ENCODE measurements around the gene GNB2.
"Not testable (repeated sequence)": the region's sequence is repeated elsewhere in the genome, so short reads cannot be mapped to it uniquely, and the experiment has no call there.

GNB2 gene

GRCh38 chr7:100719523-100720278 is 46.2 kb downstream of the GNB2 start:
- H3K4me3 ChIP-seq: no peak overlapping the region
- no peak overlapping the region for H3K27ac ChIP-seq

- peak within 1 kb of the TSS in 3 of 7 experiments; percentile 1 to 30 (median 8) for H3K4me3 ChIP-seq
- peak within 1 kb of the TSS in 1 of 21 experiments; percentile 11 for H3K27ac ChIP-seq
These were observed 46.7 kb downstream of the GNB2 start, which contains the start of gene EPO for GRCh38 chr7:100720279-100720670. TSS of gene EPO (plus strand) at chr7:100720468. CDS start at chr7:100720981, 513 bp downstream.

DNA sequence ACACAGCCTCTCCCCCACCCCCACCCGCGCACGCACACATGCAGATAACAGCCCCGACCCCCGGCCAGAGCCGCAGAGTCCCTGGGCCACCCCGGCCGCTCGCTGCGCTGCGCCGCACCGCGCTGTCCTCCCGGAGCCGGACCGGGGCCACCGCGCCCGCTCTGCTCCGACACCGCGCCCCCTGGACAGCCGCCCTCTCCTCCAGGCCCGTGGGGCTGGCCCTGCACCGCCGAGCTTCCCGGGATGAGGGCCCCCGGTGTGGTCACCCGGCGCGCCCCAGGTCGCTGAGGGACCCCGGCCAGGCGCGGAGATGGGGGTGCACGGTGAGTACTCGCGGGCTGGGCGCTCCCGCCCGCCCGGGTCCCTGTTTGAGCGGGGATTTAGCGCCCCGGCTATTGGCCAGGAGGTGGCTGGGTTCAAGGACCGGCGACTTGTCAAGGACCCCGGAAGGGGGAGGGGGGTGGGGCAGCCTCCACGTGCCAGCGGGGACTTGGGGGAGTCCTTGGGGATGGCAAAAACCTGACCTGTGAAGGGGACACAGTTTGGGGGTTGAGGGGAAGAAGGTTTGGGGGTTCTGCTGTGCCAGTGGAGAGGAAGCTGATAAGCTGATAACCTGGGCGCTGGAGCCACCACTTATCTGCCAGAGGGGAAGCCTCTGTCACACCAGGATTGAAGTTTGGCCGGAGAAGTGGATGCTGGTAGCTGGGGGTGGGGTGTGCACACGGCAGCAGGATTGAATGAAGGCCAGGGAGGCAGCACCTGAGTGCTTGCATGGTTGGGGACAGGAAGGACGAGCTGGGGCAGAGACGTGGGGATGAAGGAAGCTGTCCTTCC is 47.3 kb downstream of the GNB2 start:
- Histone ChIP-seq H3K4me3 (peak overlapping the region in 3 of 7 experiments; percentile 1 to 30 (median 8)), H3K27ac (no peak overlapping the region)

- Histone ChIP-seq H3K4me3 (no peak overlapping the region), H3K27ac (no peak overlapping the region)
These were observed 47.9 kb downstream of the GNB2 start for GRCh38 chr7:100721505-100721812.

DNA sequence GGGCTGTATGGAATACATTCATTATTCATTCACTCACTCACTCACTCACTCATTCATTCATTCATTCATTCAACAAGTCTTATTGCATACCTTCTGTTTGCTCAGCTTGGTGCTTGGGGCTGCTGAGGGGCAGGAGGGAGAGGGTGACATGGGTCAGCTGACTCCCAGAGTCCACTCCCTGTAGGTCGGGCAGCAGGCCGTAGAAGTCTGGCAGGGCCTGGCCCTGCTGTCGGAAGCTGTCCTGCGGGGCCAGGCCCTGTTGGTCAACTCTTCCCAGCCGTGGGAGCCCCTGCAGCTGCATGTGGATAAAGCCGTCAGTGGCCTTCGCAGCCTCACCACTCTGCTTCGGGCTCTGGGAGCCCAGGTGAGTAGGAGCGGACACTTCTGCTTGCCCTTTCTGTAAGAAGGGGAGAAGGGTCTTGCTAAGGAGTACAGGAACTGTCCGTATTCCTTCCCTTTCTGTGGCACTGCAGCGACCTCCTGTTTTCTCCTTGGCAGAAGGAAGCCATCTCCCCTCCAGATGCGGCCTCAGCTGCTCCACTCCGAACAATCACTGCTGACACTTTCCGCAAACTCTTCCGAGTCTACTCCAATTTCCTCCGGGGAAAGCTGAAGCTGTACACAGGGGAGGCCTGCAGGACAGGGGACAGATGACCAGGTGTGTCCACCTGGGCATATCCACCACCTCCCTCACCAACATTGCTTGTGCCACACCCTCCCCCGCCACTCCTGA is 49.1 kb downstream of the GNB2 start:
- Histone ChIP-seq H3K4me3 (no peak overlapping the region), H3K27ac (no peak overlapping the region)

GRCh38 chr7:100723732-100724275 is 50.3 kb downstream of the GNB2 start:
- no peak overlapping the region for H3K4me3 ChIP-seq
- H3K27ac ChIP-seq: no peak overlapping the region

DNA sequence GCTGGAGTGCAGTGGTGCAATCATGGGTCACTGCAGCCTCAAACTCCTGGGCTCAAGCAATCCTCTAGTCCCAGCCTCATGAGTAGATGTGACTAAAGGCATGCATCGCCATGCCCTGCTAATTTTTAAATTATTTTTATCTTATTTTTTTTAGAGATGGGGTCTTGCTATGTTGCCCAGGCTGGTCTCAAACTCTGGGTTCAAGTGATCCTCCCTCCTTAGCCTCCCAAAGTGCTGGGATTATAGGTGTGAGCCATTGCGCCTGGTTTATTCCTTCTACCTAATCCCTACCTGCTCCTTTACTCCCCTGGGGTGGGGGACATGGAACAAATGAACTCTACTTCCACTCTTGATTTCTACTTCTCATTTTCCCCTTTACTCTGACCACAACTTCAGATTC is 50.8 kb downstream of the GNB2 start:
- H3K27ac ChIP-seq, H3K4me3 ChIP-seq: not testable (repeated sequence)

- peak overlapping the region in 2 of 21 experiments; percentile 8 to 43 for H3K27ac ChIP-seq
- H3K4me3 ChIP-seq: no peak overlapping the region
These were observed 53.6 kb downstream of the GNB2 start for GRCh38 chr7:100726996-100727761.

- Histone ChIP-seq H3K4me3 (no peak overlapping the region), H3K27ac (no peak overlapping the region)
These were observed 54.7 kb downstream of the GNB2 start for GRCh38 chr7:100728196-100728595.
